ENCODE data around the gene ZDHHC11B. TPM values are rescaled to one million over a fixed set of nuclear protein-coding genes. Genes with fewer than 3 reads are reported as not detected.

ZDHHC11B gene, protein sequence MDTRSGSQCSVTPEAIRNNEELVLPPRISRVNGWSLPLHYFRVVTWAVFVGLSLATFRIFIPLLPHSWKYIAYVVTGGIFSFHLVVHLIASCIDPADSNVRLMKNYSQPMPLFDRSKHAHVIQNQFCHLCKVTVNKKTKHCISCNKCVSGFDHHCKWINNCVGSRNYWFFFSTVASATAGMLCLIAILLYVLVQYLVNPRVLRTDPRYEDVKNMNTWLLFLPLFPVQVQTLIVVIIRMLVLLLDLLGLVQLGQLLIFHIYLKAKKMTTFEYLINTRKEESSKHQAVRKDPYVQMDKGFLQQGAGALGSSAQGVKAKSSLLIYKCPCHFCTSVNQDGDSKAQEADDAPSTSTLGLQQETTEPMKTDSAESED
- not detected in 2 replicates for total RNA-seq

DNA sequence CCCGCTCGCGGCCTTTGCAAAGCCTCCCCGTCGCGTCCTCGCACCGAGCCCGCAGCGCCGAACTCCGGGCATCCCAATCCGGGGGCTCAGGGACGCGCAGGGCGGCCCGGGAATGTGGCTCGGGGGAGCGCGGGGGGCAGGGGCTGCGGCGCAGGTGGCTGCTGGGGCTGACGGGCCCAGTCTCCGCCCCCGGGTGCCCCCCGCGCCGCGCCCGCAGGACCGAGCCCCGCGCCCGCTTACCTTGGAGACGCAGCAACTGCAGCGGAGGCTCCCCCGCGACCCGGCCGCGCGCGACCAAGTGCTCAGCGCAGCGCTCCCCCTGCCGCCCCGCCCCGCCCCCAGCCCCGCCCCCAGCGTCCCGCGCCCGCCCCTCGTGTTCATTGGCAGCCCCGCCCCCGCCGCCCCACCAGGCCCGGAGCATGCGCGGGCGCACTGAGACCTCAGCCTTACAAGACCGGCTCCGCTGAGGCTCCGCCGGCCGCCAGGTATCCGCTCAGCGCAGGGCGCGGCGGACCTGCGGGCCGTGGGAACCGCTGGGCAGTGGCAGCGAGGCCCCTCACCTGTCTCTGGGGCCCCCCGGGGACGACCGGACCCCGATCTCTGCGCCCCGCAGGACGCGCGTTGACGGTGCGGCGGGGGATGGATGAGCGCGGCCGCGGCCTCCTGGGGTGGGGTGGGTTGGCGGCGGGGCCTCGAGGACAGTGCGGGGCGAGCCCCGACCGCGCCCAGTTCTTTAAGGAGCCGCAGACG, at the start of gene ZDHHC11B:
Gene ZDHHC11B (minus strand): TSS at position 302 of the 750 bp plus-strand sequence. CDS start 17,810 bp downstream, outside the sequence.

GRCh38 chr5:693271-694041, 91.1 kb downstream of the ZDHHC11B start, which contains the start of gene TPPP:
TPPP (minus strand) TSS chr5:693352; CDS start chr5:678060, 15,292 bp downstream.

Other genes with a start within 250 kb of the ZDHHC11B start
- gene CEP72, start 172.4 kb downstream of the ZDHHC11B start, total RNA-seq, result 3.1 and 4.3 TPM in 2 replicates
- 0.18 and 0.19 TPM in 2 replicates for gene TPPP, start 91.4 kb downstream of the ZDHHC11B start, total RNA-seq
- 0.18 and 0.75 TPM in 2 replicates for gene ZDHHC11, start 66.3 kb upstream of the ZDHHC11B start, total RNA-seq
- gene BRD9, start 108.1 kb upstream of the ZDHHC11B start, total RNA-seq, result 50.4 and 57.5 TPM in 2 replicates
- gene TRIP13, start 108.2 kb upstream of the ZDHHC11B start, total RNA-seq, result 12.8 and 34.1 TPM in 2 replicates
- not detected in 2 replicates for gene NKD2, start 224.1 kb upstream of the ZDHHC11B start, total RNA-seq

All from endothelial cell of coronary artery (primary cell).